Heart left ventricle (tissue), 16 donors: ENCODE results near the gene KIRREL3. TPM values are rescaled to one million over a fixed set of nuclear protein-coding genes. Genes with fewer than 3 reads are reported as not detected.
A peak's percentile ranks its signal among the peaks of the same experiment; 100 is the strongest.

Experiments used
- ATAC-seq, 4 donors: fragments of 200-7000 bp; cut with Tn5 transposase; one replicate each; pipeline ENCODE4 v1.9.1; 2020 to 2022; ENCODE audit warnings: moderate library complexity in 4 of 4, mild to moderate bottlenecking in 3 of 4, moderate number of reproducible peaks in 1 of 4
- DNase-seq, 5 donors: peaks; one replicate each; pipeline ENCODE4 v3.0.0-alpha.2; 2020
- H3K27ac ChIP-seq, 12 donors: fragments of 200-600 bp; sonication (generic) in 4 of 12; one replicate each; pipeline versions ENCODE4 v1.5.0 to v1.8.0; 2016 to 2022; ENCODE audit warnings: mild to moderate bottlenecking in 2 of 12
- H3K27me3 ChIP-seq, 9 donors: fragments of 200-600 bp; sonication (generic) in 2 of 9; one replicate each; pipeline versions ENCODE4 v1.5.1 to v1.8.0; 2016 to 2022; ENCODE audit warnings: mild to moderate bottlenecking in 3 of 9
- H3K36me3 ChIP-seq, 9 donors: fragments of 200-600 bp; sonication (generic) in 2 of 9; one replicate each; pipeline versions ENCODE4 v1.5.0 to v1.8.0; 2018 to 2022; ENCODE audit warnings: mild to moderate bottlenecking in 2 of 9
- H3K4me1 ChIP-seq, 12 donors: fragments of 200-600 bp; sonication (generic) in 4 of 12; one replicate each; pipeline versions ENCODE4 v1.5.0 to v1.8.0; 2016 to 2022; ENCODE audit warnings: mild to moderate bottlenecking in 3 of 12
- H3K4me3 ChIP-seq, 12 donors: fragments of 200-600 bp; sonication (generic) in 4 of 12; one replicate each; pipeline versions ENCODE4 v1.5.0 to v1.8.0; 2017 to 2022; ENCODE audit warnings: mild to moderate bottlenecking in 9 of 12, moderate library complexity in 4 of 12
- H3K9me3 ChIP-seq, 12 donors: fragments of 200-600 bp; sonication (generic) in 4 of 12; one replicate each; pipeline versions ENCODE4 v1.5.0 to v1.8.0; 2016 to 2022; ENCODE audit warnings: mild to moderate bottlenecking in 1 of 12
- CTCF ChIP-seq, 12 donors: fragments of 200-600 bp; sonication (generic) in 4 of 12; IDR thresholded peaks; one replicate each; pipeline versions ENCODE4 v1.5.0 to v1.8.0; 2018 to 2022; ENCODE audit warnings: antibody characterized with exemption in 12 of 12, mild to moderate bottlenecking in 5 of 12
- POLR2A ChIP-seq, 2 donors: fragments of 450-650 bp; IDR thresholded peaks; one replicate each; pipeline ENCODE4 v1.6.1; 2017; ENCODE audit warnings: antibody characterized with exemption in 2 of 2, mild to moderate bottlenecking in 2 of 2, moderate library complexity in 2 of 2
- WGBS, 4 donors: extraction: QIAGEN DNeasy Blood & Tissue Kit in 2 of 4; methylation state at CpG; one replicate each; pipeline versions ENCODE4 v1.1.5 to v1.1.7; 2013 to 2018; 5-methylcytosine and 5-hydroxymethylcytosine counted together
- intact Hi-C, 10 donors: fragments of 100-400 bp; cut with DNase I; formaldehyde crosslinking; loops; one replicate each; pipeline versions ENCODE4 v1.11.1 to v1.14.2; 2022
- polyA plus RNA-seq, 2 donors: library from polyadenylated mRNA; stranded (reverse); fragments of 200-250 nt; gene quantifications; one replicate each; pipeline ENCODE4 v1.2.3, GENCODE V29; 2013
- total RNA-seq, 9 donors: library from RNA; depleted of rRNA in 2 of 9; stranded (reverse); fragments of >200 nt in 2 of 9; fragmentation: NEBNext Ultra II Directional in 3 of 9; extraction: Animal tissue kit (Norgen Biotek cat#: 25700) in 3 of 9; gene quantifications; one replicate each; pipeline versions ENCODE4 v1.1.0 to v1.2.4, GENCODE V29; 2016 to 2023
- donor health status: ischemic (EF 13 %, LVEDD 7.1; RV severe dilation, severe dysfunction).
- donor health status: healthy with polysubstance abuse.
- donor health status: DM: no; HTN: yes; CAD: no.
- donor health status: DM: no; HTN: no; CAD: no.
- donor health status: ischemic (EF 25% LVEDD 6.9; RV normal size, moderate dysfunction).
- donor health status: ischemic (EF 25% LVEDD 5.7; RV mildly dilated, moderate dysfunction).
- donor health status: healthy.
- donor health status: DM: yes; HTN: yes; CAD: no.
- donor health status: ischemic (EF 35%, LVEDD 5.7; RV mildly dilated, moderate dysfunction).
- donor health status: nonischemic (EF 11% LVEDD 7.7; RV severe dilation, severe dysfunction).
- donor health status: DM: yes; HTN: yes; CAD: no.
- donor health status: PGD.
- donor health status: ischemic (EF 29% LVEDD 5.4; RV normal size, mild dysfunction).
- donor health status: nonischemic (EF 23%, LVEDD 6.1; RV moderate dilation, normal function).

The KIRREL3 gene
- total and polyA plus RNA-seq, 11 donors, result 0.08 to 1.3 (median 0.27) TPM

GRCh38 chr11:126793596-126793995 lies 207.0 kb downstream of the KIRREL3 start:
- intact Hi-C loops, result no loop called here
- WGBS, 4 donors, result 45 to 53% (median 48%) methylated on average over 6 of the region's 6 CpGs
- H3K4me3 ChIP-seq, result no peak overlapping the region
- H3K27ac ChIP-seq, result no peak overlapping the region
- no peaks in the 10 kb centered on the region for H3K9me3 ChIP-seq
- peaks cover 0 to 28% (median 4%) of the 10 kb centered on the region in 9 donors for H3K27me3 ChIP-seq
- no peaks in the 10 kb centered on the region for H3K4me1 ChIP-seq
- DNase-seq (no peak), ATAC-seq (no peak)
- H3K36me3 ChIP-seq, result no peaks in the 10 kb centered on the region
- TF ChIP-seq POLR2A (IDR thresholded peaks at IDR 0.05) (no peak), CTCF (IDR thresholded peaks at IDR 0.05) (no peak)

- Histone ChIP-seq H3K27ac (no peak overlapping the region), H3K9me3 (no peaks in the 10 kb centered on the region), H3K4me3 (no peak overlapping the region), H3K27me3 (peaks cover 0 to 28% (median 4%) of the 10 kb centered on the region in 9 donors), H3K4me1 (no peaks in the 10 kb centered on the region), H3K36me3 (no peaks in the 10 kb centered on the region)
- intact Hi-C loops, result no loop called here
- no peak for DNase-seq
- no peak for ATAC-seq
- WGBS, 4 donors, result 67 to 76% (median 74%) methylated on average over 7 of the region's 7 CpGs
- TF ChIP-seq CTCF (IDR thresholded peaks at IDR 0.05), result no peak
- TF ChIP-seq POLR2A (IDR thresholded peaks at IDR 0.05), result no peak
These were observed 208.6 kb downstream of the KIRREL3 start for GRCh38 chr11:126791991-126792390.

- no peaks in the 10 kb centered on the region for H3K36me3 ChIP-seq
- ATAC-seq (no peak), DNase-seq (no peak)
- no peaks in the 10 kb centered on the region for H3K4me1 ChIP-seq
- intact Hi-C loops, result no loop called here
- H3K9me3 ChIP-seq, result no peaks in the 10 kb centered on the region
- no peak overlapping the region for H3K27ac ChIP-seq
- H3K4me3 ChIP-seq, result no peak overlapping the region
- peaks cover 0 to 28% (median 4%) of the 10 kb centered on the region in 9 donors for H3K27me3 ChIP-seq
- WGBS, 4 donors, result 67 to 73% (median 72%) methylated on average over 3 of the region's 3 CpGs
- no peak for TF ChIP-seq POLR2A (IDR thresholded peaks at IDR 0.05)
- no peak for TF ChIP-seq CTCF (IDR thresholded peaks at IDR 0.05)
These were observed 209.1 kb downstream of the KIRREL3 start for GRCh38 chr11:126791446-126791845.

- intact Hi-C loops, result no loop called here
- Histone ChIP-seq H3K36me3 (no peaks in the 10 kb centered on the region), H3K4me1 (no peaks in the 10 kb centered on the region), H3K9me3 (no peaks in the 10 kb centered on the region), H3K27ac (no peak overlapping the region), H3K27me3 (peaks cover 0 to 25% (median 3%) of the 10 kb centered on the region in 9 donors), H3K4me3 (no peak overlapping the region)
- DNase-seq, result no peak
- 36 to 42% (median 40%) methylated on average over 10 of the region's 10 CpGs for WGBS, 4 donors
- TF ChIP-seq POLR2A (IDR thresholded peaks at IDR 0.05) (no peak), CTCF (IDR thresholded peaks at IDR 0.05) (no peak)
- peak in 2 of 4 donors; percentile 30 to 46 for ATAC-seq
These were observed 210.0 kb downstream of the KIRREL3 start for GRCh38 chr11:126790550-126791081.
